Karpas-422 (cell line): ENCODE measurements around the gene ISG15. TPM values are rescaled to one million over a fixed set of nuclear protein-coding genes. Genes with fewer than 3 reads are reported as not detected.

Experiments used
- DNase-seq: peaks from one replicate; pipeline ENCODE4 v3.0.0-alpha.2; 2015
- H2AFZ ChIP-seq: fragments of 200-600 bp; sonication (generic); 2 replicates; pipeline ENCODE4 v1.6.1; 2014; ENCODE audit warnings: antibody characterized with exemption, low read length, mixed read lengths
- H3K27ac ChIP-seq: fragments of 200-600 bp; sonication (generic); 2 replicates; pipeline ENCODE4 v1.5.1; 2014; ENCODE audit warnings: mild to moderate bottlenecking, low read length, moderate library complexity
- H3K27me3 ChIP-seq: fragments of 200-600 bp; sonication (generic); 2 replicates; pipeline ENCODE4 v1.6.1; 2014; ENCODE audit warnings: low read length, mixed read lengths
- H3K36me3 ChIP-seq: fragments of 200-600 bp; sonication (generic); 2 replicates; pipeline ENCODE4 v1.6.1; 2014; ENCODE audit warnings: low read length, mixed read lengths; ENCODE audit not compliant: insufficient read depth
- H3K4me1 ChIP-seq: fragments of 200-600 bp; sonication (generic); 2 replicates; pipeline ENCODE4 v1.6.1; 2014; ENCODE audit warnings: mild to moderate bottlenecking, low read length, mixed read lengths
- H3K4me2 ChIP-seq: fragments of 200-600 bp; sonication (generic); 2 replicates; pipeline ENCODE4 v1.6.1; 2014; ENCODE audit warnings: low read length, low read depth, mild to moderate bottlenecking; ENCODE audit not compliant: poor library complexity, severe bottlenecking
- H3K4me3 ChIP-seq: fragments of 200-600 bp; sonication (generic); 2 replicates; pipeline ENCODE4 v1.5.1; 2014; ENCODE audit warnings: mild to moderate bottlenecking, antibody characterized with exemption, low read length, mixed read lengths
- H3K79me2 ChIP-seq: fragments of 200-600 bp; sonication (generic); 2 replicates; pipeline ENCODE4 v1.6.1; 2014; ENCODE audit warnings: mild to moderate bottlenecking, low read length, mixed read lengths
- H3K9ac ChIP-seq: fragments of 200-600 bp; sonication (generic); 2 replicates; pipeline ENCODE4 v1.6.0; 2014; ENCODE audit warnings: low read length
- H3K9me2 ChIP-seq: fragments of 200-600 bp; sonication (generic), shearing (Covaris generic); replicated peaks from 2 replicates; pipeline ENCODE4 v1.6.0; 2014; ENCODE audit warnings: mild to moderate bottlenecking, low read length, moderate library complexity; ENCODE audit not compliant: insufficient read depth
- H3K9me3 ChIP-seq: fragments of 300-700, 200-600 bp; sonication (generic); 2 replicates; pipeline ENCODE4 v1.6.1; 2014; ENCODE audit warnings: low read length, mixed read lengths
- H4K20me1 ChIP-seq: fragments of 200-600 bp; sonication (generic); 2 replicates; pipeline ENCODE4 v1.6.1; 2014; ENCODE audit warnings: mild to moderate bottlenecking, antibody characterized with exemption, low read length, low read depth; ENCODE audit not compliant: insufficient read depth
- total RNA-seq: library from RNA; depleted of rRNA; stranded (reverse); fragments of >200 nt; shearing (Covaris generic); gene quantifications from 2 replicates; pipeline ENCODE4 v1.2.3, GENCODE V29; 2014; ENCODE audit warnings: low replicate concordance

The ISG15 gene
- total RNA-seq, 1 experiment from 2014 or later: 102 TPM

DNA sequence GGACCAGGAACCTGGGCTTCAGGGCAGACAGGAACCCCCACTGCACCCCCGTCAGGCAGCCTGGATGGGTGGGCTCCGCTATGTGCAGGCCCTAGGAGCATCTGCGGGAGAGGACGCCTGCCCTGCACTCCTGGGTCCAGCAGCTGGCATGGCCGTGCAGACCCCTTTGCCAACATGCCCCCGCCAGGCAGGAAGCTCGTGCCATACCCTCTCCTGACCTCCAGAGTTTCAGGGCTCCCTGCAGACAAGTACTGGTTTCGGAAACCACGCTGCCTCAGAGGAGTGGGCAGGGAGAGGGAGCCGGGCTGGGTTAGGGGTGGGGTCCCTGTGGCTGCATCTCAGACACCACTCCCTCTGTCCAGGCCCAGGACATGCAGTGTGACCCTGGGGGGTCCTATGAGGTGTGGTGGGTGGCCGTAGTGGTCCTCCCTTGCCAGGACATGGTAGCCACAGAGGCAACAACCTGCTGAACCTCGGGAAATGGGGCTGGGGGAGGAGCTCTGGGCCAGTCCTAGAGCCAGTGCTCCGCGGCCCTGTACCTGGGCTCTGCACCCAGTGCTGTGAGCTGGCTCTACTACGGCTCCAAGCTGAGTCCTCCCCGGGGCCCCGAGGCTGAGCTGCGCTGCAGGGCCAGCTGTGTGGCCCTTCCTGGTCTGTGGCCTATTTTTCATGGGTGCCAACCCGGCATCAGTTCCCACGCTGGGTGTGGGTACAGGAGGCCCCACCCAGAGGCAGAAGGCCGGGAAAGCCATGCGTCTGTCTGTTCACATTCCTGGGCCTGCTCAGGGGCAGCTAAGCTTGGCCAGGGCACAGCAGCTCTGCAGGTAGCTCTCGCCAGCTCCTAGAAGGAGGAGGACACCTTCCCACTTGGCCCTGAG lies 45.6 kb upstream of the ISG15 start:
- no peak for DNase-seq
- H3K9me3 ChIP-seq: no peaks in the 10 kb centered on the region
- no peaks in the 10 kb centered on the region for H4K20me1 ChIP-seq
- H3K4me2 ChIP-seq: no peak overlapping the region
- H3K27ac ChIP-seq: no peak overlapping the region
- peaks cover 12% of the 10 kb centered on the region for H3K4me1 ChIP-seq
- H2AFZ ChIP-seq: no peak overlapping the region
- H3K79me2 ChIP-seq: no peaks in the 10 kb centered on the region
- H3K36me3 ChIP-seq: no peaks in the 10 kb centered on the region
- H3K4me3 ChIP-seq: no peak overlapping the region
- no peak overlapping the region for H3K9ac ChIP-seq
- no peaks in the 10 kb centered on the region for H3K9me2 ChIP-seq
- H3K27me3 ChIP-seq: no peaks in the 10 kb centered on the region

DNA sequence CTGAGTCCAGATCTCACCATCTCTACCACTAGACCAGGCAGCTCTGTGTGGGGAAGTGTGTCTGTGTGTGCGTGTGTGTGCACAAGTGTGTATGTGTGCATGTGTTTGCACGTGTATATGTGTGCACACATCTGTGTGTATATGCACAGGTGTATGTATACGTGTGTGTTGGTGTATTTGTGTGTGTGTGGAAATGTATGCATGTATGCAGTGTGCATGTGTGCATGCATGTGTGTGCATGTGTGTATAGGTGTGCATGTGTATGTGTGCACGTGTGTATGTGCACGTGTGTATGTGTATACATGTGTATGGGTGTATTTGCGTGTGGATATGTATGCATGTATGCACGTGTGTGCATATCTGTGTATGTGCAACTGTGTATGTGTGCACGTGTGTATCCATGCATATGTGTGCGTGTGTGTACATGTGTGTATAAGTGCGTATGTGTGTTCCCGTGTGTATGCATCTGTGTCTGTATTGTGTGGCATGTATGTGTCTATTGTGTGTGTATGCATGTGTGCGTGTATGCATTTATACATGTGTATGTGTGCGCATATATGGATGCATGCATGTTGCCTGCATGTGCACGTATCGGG lies 43.9 kb upstream of the ISG15 start:
- no peaks in the 10 kb centered on the region for H3K9me2 ChIP-seq
- H2AFZ ChIP-seq: no peak overlapping the region
- H3K4me3 ChIP-seq: no peak overlapping the region
- no peaks in the 10 kb centered on the region for H3K36me3 ChIP-seq
- no peaks in the 10 kb centered on the region for H4K20me1 ChIP-seq
- H3K9me3 ChIP-seq: no peaks in the 10 kb centered on the region
- peaks cover 12% of the 10 kb centered on the region for H3K4me1 ChIP-seq
- DNase-seq: no peak
- H3K27ac ChIP-seq: no peak overlapping the region
- no peaks in the 10 kb centered on the region for H3K27me3 ChIP-seq
- H3K4me2 ChIP-seq: no peak overlapping the region
- H3K79me2 ChIP-seq: no peaks in the 10 kb centered on the region
- H3K9ac ChIP-seq: no peak overlapping the region

DNA sequence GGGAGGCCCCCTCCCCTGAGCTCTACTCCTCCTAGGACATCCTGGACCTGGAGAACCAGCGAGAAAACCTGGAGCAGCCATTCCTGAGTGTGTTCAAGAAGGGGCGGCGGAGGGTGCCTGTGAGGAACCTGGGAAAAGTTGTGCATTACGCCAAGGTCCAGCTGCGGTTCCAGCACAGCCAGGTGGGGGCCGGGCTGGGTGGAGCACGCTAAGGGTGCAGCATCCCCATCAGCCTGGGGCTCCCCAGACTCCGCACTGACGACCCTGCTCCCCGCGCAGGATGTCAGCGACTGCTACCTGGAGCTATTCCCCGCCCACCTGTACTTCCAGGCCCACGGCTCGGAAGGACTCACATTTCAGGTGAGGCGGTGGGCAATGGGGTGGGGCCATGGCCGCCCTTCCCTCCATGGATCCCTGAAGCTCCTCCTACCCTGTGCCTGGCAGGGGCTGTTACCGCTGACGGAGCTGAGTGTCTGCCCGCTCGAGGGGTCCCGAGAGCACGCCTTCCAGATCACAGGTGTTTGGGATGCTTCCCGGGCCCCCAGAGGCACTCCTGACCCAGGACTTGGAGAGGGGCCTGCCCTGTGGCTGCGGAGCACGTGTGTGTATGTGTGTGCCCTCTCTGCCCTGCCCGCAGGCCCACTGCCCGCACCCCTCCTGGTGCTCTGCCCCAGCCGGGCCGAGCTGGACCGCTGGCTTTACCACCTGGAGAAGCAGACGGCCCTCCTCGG lies 42.9 kb upstream of the ISG15 start:
- Histone ChIP-seq H2AFZ (no peak overlapping the region), H3K4me2 (no peak overlapping the region), H3K9me2 (no peaks in the 10 kb centered on the region)

DNA sequence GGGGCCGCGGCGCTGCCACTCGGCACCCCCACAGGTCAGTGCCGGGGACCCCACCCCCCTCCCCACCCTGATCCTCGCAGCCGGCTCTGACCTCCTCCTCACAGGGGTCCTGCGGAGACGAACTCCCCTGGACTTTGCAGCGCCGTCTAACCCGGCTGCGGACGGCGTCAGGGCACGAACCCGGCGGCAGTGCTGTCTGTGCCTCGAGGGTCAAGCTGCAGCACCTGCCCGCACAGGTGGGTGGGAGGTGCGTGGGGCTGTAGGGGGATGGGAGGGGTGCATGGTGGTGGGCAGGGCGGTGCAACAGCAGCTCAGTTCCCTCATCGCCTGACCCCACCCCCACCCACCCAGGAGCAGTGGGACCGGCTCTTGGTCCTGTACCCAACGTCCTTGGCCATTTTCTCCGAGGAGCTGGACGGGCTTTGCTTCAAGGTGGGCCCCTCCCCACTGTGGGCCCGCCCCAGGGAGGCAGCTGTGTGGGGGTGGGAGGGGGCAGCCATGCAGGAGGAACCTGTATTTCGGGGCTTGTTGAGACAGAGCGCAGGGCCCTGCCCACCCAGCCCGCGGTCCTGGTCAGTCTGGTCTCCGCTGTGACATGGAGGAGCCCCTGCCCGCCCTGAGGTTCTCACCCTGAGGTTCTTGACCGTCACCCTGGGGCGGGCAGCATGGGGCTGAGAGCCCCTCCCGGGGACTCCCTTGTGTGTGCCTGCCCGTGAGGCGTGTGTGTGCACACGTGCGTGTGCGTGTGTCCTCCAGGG lies 42.1 kb upstream of the ISG15 start:
- no peak overlapping the region for H3K9ac ChIP-seq
- DNase-seq: no peak
- H3K4me1 ChIP-seq: peaks cover 13% of the 10 kb centered on the region
- no peaks in the 10 kb centered on the region for H3K9me3 ChIP-seq
- no peak overlapping the region for H3K27ac ChIP-seq
- H3K36me3 ChIP-seq: no peaks in the 10 kb centered on the region
- no peaks in the 10 kb centered on the region for H3K9me2 ChIP-seq
- no peaks in the 10 kb centered on the region for H3K79me2 ChIP-seq
- no peak overlapping the region for H3K4me3 ChIP-seq
- H3K27me3 ChIP-seq: no peaks in the 10 kb centered on the region
- H4K20me1 ChIP-seq: no peaks in the 10 kb centered on the region
- no peak overlapping the region for H3K4me2 ChIP-seq
- H2AFZ ChIP-seq: no peak overlapping the region

More for the DNA sequence above, 42.9 kb upstream of the ISG15 start:
- Histone ChIP-seq H3K4me3 (no peak overlapping the region), H3K4me1 (peaks cover 12% of the 10 kb centered on the region), H3K27ac (no peak overlapping the region), H3K79me2 (no peaks in the 10 kb centered on the region), H3K36me3 (no peaks in the 10 kb centered on the region), H3K9me3 (no peaks in the 10 kb centered on the region), H4K20me1 (no peaks in the 10 kb centered on the region), H3K9ac (no peak overlapping the region), H3K27me3 (no peaks in the 10 kb centered on the region)
- no peak for DNase-seq

DNA sequence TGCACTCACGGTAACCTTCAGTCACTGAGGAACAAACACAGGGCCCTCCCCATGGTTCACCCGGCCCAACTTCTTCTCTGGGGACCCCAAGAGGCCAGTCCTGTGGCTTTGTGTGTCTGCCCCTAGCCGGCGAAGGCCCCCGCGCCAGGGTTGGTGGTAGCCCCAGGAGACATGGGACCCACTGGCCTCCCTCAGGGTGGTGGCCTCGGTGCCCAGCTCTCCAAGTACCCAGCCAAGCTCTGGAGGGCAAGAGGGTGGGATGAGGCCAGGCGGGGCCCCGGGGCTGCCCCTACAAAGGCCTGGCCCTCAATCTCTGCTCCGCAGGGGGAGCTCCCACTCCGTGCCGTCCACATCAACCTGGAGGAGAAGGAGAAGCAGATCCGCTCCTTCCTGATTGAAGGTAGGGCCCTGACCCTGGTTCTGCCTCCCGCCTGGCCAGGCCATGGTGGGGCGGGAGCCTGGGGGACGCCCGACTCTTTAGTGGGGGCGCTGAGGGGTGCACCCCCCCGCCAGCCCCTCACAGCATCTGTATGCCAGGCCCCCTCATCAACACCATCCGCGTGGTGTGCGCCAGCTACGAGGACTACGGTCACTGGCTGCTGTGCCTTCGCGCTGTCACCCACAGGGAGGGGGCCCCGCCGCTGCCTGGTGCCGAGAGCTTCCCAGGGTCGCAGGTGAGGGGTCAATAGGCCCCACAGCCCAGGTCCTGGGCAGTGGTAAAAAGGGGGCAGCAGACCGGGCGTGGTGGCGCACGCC lies 41.4 kb upstream of the ISG15 start:
- no peak for DNase-seq
- Histone ChIP-seq H3K4me3 (no peak overlapping the region), H3K27me3 (no peaks in the 10 kb centered on the region), H4K20me1 (no peaks in the 10 kb centered on the region), H3K27ac (no peak overlapping the region), H3K36me3 (no peaks in the 10 kb centered on the region), H3K9me2 (no peaks in the 10 kb centered on the region), H3K4me2 (no peak overlapping the region), H3K9ac (no peak overlapping the region), H2AFZ (no peak overlapping the region), H3K79me2 (no peaks in the 10 kb centered on the region), H3K4me1 (peaks cover 8% of the 10 kb centered on the region), H3K9me3 (no peaks in the 10 kb centered on the region)

DNA sequence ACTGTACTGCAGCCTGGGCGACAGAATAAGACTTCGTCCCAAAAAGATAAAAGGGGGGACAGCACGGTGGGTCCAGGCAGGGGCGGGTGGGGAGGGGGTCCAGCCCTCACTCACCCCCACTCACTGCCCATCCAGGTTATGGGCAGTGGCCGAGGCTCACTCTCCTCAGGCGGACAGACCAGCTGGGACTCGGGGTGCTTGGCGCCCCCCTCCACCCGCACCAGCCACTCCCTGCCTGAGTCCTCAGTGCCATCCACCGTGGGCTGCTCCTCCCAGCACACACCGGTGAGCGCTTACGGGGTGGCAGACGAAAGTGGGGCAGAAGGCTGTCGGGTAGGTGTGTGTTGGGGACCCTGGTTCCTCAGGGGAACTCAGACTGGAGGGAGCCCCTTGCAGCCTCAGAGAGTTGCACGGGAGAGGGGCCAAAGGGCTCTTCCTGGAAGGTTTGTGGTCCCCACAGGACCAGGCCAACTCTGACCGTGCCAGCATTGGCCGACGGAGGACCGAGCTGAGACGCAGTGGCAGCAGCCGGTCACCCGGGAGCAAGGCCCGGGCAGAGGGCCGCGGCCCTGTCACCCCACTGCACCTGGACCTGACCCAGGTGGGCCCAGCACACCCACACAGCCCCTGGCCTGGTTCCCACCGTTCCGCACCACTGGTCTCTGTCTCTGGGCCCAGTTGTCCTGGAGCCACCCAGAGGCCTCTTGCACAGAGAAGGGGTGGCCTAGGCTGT lies 40.4 kb upstream of the ISG15 start:
- Histone ChIP-seq H3K27ac (no peak overlapping the region), H3K27me3 (no peaks in the 10 kb centered on the region), H4K20me1 (no peaks in the 10 kb centered on the region), H3K36me3 (no peaks in the 10 kb centered on the region), H3K4me1 (peaks cover 6% of the 10 kb centered on the region), H2AFZ (no peak overlapping the region), H3K4me3 (no peak overlapping the region), H3K9me2 (no peaks in the 10 kb centered on the region), H3K79me2 (no peaks in the 10 kb centered on the region), H3K9me3 (no peaks in the 10 kb centered on the region), H3K9ac (no peak overlapping the region), H3K4me2 (no peak overlapping the region)
- DNase-seq: no peak
